H1 (cell line): ENCODE measurements around the gene CRYGS. TPM values are rescaled to one million over a fixed set of nuclear protein-coding genes. Genes with fewer than 3 reads are reported as not detected.

ENCODE experiments used
- CTCF ChIA-PET: fragments of 300-600 bp; sonication (Branson Sonifier 250); formaldehyde crosslinking; loops from one replicate; lab custom pipeline; 2021; ENCODE audit not compliant: partially characterized antibody; lab: Charles Lee
- POLR2A ChIA-PET: fragments of 300-600 bp; sonication (Branson Sonifier 250); formaldehyde crosslinking; loops from one replicate; lab custom pipeline; 2021; ENCODE audit warnings: inconsistent platforms; ENCODE audit not compliant: partially characterized antibody; lab: Charles Lee
- DNase-seq, 2 experiments: peaks; one replicate each; pipeline versions ENCODE4 v3.0.0 to v3.0.0-alpha.2; 2010 to 2022; ENCODE audit warnings: low spot score in 2 of 2, low read depth in 1 of 2, mixed read lengths in 1 of 2
- FAIRE-seq: peaks from 2 replicates; lab custom pipeline; 2011; peaks lifted over from hg19 to GRCh38; lab: Jason Lieb, UNC
- H2AFZ ChIP-seq: 2 replicates; pipeline ENCODE4 v1.8.1; 2012; ENCODE audit warnings: low read length, inconsistent platforms
- H2AK5ac ChIP-seq: 2 replicates; pipeline ENCODE4 v1.6.1; 2013; ENCODE audit warnings: low read depth, low read length
- H2BK120ac ChIP-seq: replicated peaks from 2 replicates; pipeline ENCODE3; 2013; ENCODE audit warnings: low read depth, low read length, inconsistent platforms
- H2BK12ac ChIP-seq: 2 replicates; pipeline ENCODE4 v1.6.1; 2013; ENCODE audit warnings: low read depth, low read length
- H2BK15ac ChIP-seq: 2 replicates; pipeline ENCODE4 v1.6.1; 2013; ENCODE audit warnings: low read length
- H2BK20ac ChIP-seq: 2 replicates; pipeline ENCODE4 v1.6.1; 2013; ENCODE audit warnings: low read length
- H2BK5ac ChIP-seq: 2 replicates; pipeline ENCODE4 v1.6.1; 2013; ENCODE audit warnings: low read depth, low read length
- H3K14ac ChIP-seq: 2 replicates; pipeline ENCODE4 v1.6.1; 2013; ENCODE audit warnings: inconsistent platforms; ENCODE audit not compliant: insufficient read length
- H3K18ac ChIP-seq: 2 replicates; pipeline ENCODE4 v1.6.1; 2013; ENCODE audit warnings: low read length; ENCODE audit errors: extremely low read depth
- H3K23ac ChIP-seq: 2 replicates; pipeline ENCODE4 v1.6.1; 2013; ENCODE audit warnings: inconsistent platforms; ENCODE audit not compliant: insufficient read length
- H3K23me2 ChIP-seq: 2 replicates; pipeline ENCODE4 v1.6.1; 2013; ENCODE audit warnings: low read depth, low read length
- H3K27ac ChIP-seq: 2 replicates; pipeline ENCODE4 v1.6.1; 2011; ENCODE audit warnings: low read depth, low read length, inconsistent platforms
- H3K27me3 ChIP-seq, 4 experiments: replicated peaks in 1 of 4; 1 replicate in 1 of 4; 2 replicates in 3 of 4; pipeline versions ENCODE4 v1.6.1 to v1.8.1; 2011 to 2013; ENCODE audit warnings: low read length in 3 of 4, mild to moderate bottlenecking in 3 of 4, inconsistent platforms in 2 of 4, mixed read lengths in 2 of 4, moderate library complexity in 1 of 4; ENCODE audit not compliant: control insufficient read depth in 3 of 4, insufficient read depth in 3 of 4; ENCODE audit errors: extremely low read depth in 1 of 4
- H3K36me3 ChIP-seq, 4 experiments: 2 replicates each; pipeline versions ENCODE4 v1.6.1 to v1.8.1; 2011 to 2013; ENCODE audit warnings: mild to moderate bottlenecking in 4 of 4, low read length in 3 of 4, moderate library complexity in 2 of 4, control low read depth in 1 of 4, inconsistent platforms in 1 of 4; ENCODE audit not compliant: insufficient read depth in 4 of 4, control insufficient read depth in 2 of 4
- H3K4ac ChIP-seq: replicated peaks from 2 replicates; pipeline ENCODE3; 2013; ENCODE audit warnings: low read length, low read depth, mixed read lengths, inconsistent platforms; ENCODE audit not compliant: insufficient read length
- H3K4me1 ChIP-seq, 4 experiments: replicated peaks in 1 of 4; 1 replicate in 1 of 4; 2 replicates in 3 of 4; pipeline versions ENCODE4 v1.6.1 to v1.8.1; 2011 to 2013; ENCODE audit warnings: low read length in 3 of 4, inconsistent platforms in 2 of 4, mixed read lengths in 1 of 4; ENCODE audit not compliant: insufficient read depth in 4 of 4, control insufficient read depth in 3 of 4
- H3K4me2 ChIP-seq, 2 experiments: 2 replicates each; pipeline versions ENCODE4 v1.6.1 to v1.8.1; 2011 to 2013; ENCODE audit warnings: low read depth in 2 of 2, low read length in 2 of 2, control low read depth in 1 of 2, inconsistent platforms in 1 of 2, mild to moderate bottlenecking in 1 of 2; ENCODE audit not compliant: insufficient read depth in 1 of 2
- H3K4me3 ChIP-seq, 4 experiments: fragments of 200-600, 300-600 bp in 1 of 4; sonication (generic), shearing (Covaris generic), sonication (Bioruptor Twin) in 1 of 4; 2 replicates each; pipeline versions ENCODE4 v1.5.1 to v1.8.1; 2011 to 2016; ENCODE audit warnings: low read length in 4 of 4, low read depth in 3 of 4, control low read depth in 2 of 4, inconsistent platforms in 2 of 4, mild to moderate bottlenecking in 2 of 4, mixed read lengths in 1 of 4, moderate library complexity in 1 of 4; ENCODE audit not compliant: insufficient read depth in 2 of 4; ENCODE audit errors: extremely low read depth in 1 of 4
- H3K56ac ChIP-seq: replicated peaks from 2 replicates; pipeline ENCODE3; 2013; ENCODE audit warnings: low read depth, mild to moderate bottlenecking, mixed read lengths, low read length, inconsistent platforms; ENCODE audit not compliant: insufficient read length
- H3K79me1 ChIP-seq: 2 replicates; pipeline ENCODE4 v1.6.1; 2013; ENCODE audit warnings: low read depth, low read length, control low read depth
- H3K79me2 ChIP-seq, 2 experiments: 2 replicates each; pipeline versions ENCODE4 v1.6.1 to v1.8.1; 2012 to 2013; ENCODE audit warnings: low read length in 2 of 2, mild to moderate bottlenecking in 2 of 2, inconsistent platforms in 1 of 2; ENCODE audit not compliant: insufficient read depth in 2 of 2, control insufficient read depth in 1 of 2
- H3K9ac ChIP-seq, 4 experiments: replicated peaks in 1 of 4; 1 replicate in 1 of 4; 2 replicates in 3 of 4; pipeline versions ENCODE4 v1.6.1 to v1.8.1; 2011 to 2013; ENCODE audit warnings: low read depth in 3 of 4, low read length in 3 of 4, control low read depth in 2 of 4, mild to moderate bottlenecking in 2 of 4, moderate library complexity in 2 of 4, inconsistent platforms in 1 of 4; ENCODE audit errors: extremely low read depth in 1 of 4
- H3K9me3 ChIP-seq, 2 experiments: 2 replicates each; pipeline versions ENCODE4 v1.6.1 to v1.8.1; 2012 to 2013; ENCODE audit warnings: mild to moderate bottlenecking in 2 of 2, moderate library complexity in 2 of 2, control low read depth in 1 of 2, inconsistent platforms in 1 of 2, low read depth in 1 of 2, low read length in 1 of 2, mixed read lengths in 1 of 2; ENCODE audit not compliant: insufficient read depth in 2 of 2
- H4K20me1 ChIP-seq, 2 experiments: replicated peaks in 1 of 2; 2 replicates each; pipeline versions ENCODE3 to v1.8.1; 2011 to 2013; ENCODE audit warnings: inconsistent platforms in 2 of 2, low read length in 2 of 2, mild to moderate bottlenecking in 1 of 2; ENCODE audit not compliant: insufficient read depth in 2 of 2, control insufficient read depth in 1 of 2
- H4K5ac ChIP-seq: 2 replicates; pipeline ENCODE4 v1.6.1; 2013; ENCODE audit warnings: low read length, low read depth, mixed read lengths, inconsistent platforms; ENCODE audit not compliant: insufficient read length
- H4K8ac ChIP-seq: 2 replicates; pipeline ENCODE4 v1.8.0; 2013; ENCODE audit warnings: mild to moderate bottlenecking, moderate library complexity, low read length, inconsistent platforms; ENCODE audit not compliant: insufficient read depth; ENCODE audit errors: extremely low read depth
- H4K91ac ChIP-seq: replicated peaks from 2 replicates; pipeline ENCODE3; 2013; ENCODE audit warnings: low read length, mixed read lengths, inconsistent platforms; ENCODE audit not compliant: insufficient read length
- CBX8 ChIP-seq: fragments of 300-800, 300-1000 bp; sonication (generic); IDR thresholded peaks from 2 replicates; pipeline ENCODE4 v1.7.1; 2016; ENCODE audit warnings: low read depth, low read length, borderline replicate concordance
- CREB1 ChIP-seq: IDR thresholded peaks from 2 replicates; pipeline ENCODE4 v1.6.1; 2012; ENCODE audit warnings: inconsistent platforms
- GABPA ChIP-seq: IDR thresholded peaks from 2 replicates; pipeline ENCODE4 v1.6.1; 2011; ENCODE audit warnings: mild to moderate bottlenecking, low read length, moderate library complexity, borderline replicate concordance; ENCODE audit not compliant: insufficient read depth
- JUND ChIP-seq: IDR thresholded peaks from 2 replicates; pipeline ENCODE4 v1.6.1; 2011; ENCODE audit warnings: mild to moderate bottlenecking, improper control_type of control experiment, low read length
- MAFK ChIP-seq: IDR thresholded peaks from 2 replicates; pipeline ENCODE4 v1.6.1; 2012; ENCODE audit warnings: low read depth, mild to moderate bottlenecking, improper control_type of control experiment, low read length
- YY1 ChIP-seq: IDR thresholded peaks from 2 replicates; pipeline ENCODE4 v1.6.1; 2011; ENCODE audit warnings: low read depth, mild to moderate bottlenecking, low read length
- WGBS, 2 experiments: shearing (Covaris generic) in 1 of 2; methylation state at CpG; one replicate each; pipeline versions ENCODE4 v1.1.6 to v1.1.7; 2013 to 2015; ENCODE audit warnings: low lambda C conversion rate in 2 of 2, mixed read lengths in 2 of 2, inconsistent platforms in 1 of 2, low coverage in 1 of 2, missing lambda C conversion rate in 1 of 2; ENCODE audit not compliant: insufficient replicate concordance in 2 of 2, insufficient coverage in 1 of 2, insufficient read length in 1 of 2; ENCODE audit errors: extremely low coverage in 1 of 2, missing lambda C conversion rate in 1 of 2; 5-methylcytosine and 5-hydroxymethylcytosine counted together
- polyA plus RNA-seq, 7 experiments: library from polyadenylated mRNA; depleted of rRNA in 3 of 7; stranded (reverse) in 5 of 7; unstranded in 2 of 7; fragments of >200 nt in 5 of 7; fragments of 200-250 nt in 2 of 7; gene quantifications; 1 replicate in 5 of 7; 2 replicates in 1 of 7; 4 replicates in 1 of 7; pipeline versions ENCODE4 v1.2.1 to v1.2.3, GENCODE V29; 2011 to 2013; ENCODE audit warnings: missing spikeins in 2 of 7, mixed read lengths in 2 of 7
- total RNA-seq: library from RNA; stranded (reverse); fragmentation: NEBNext Ultra II Directional; extraction: Animal tissue kit (Norgen Biotek cat#: 25700); gene quantifications from 2 replicates; pipeline ENCODE4 v1.2.1, GENCODE V29; 2021

The CRYGS gene
- total and polyA plus RNA-seq, 2 of the 8 experiments (the other 6 are each of a cell fraction or from before 2014, with no cell fraction given): 1.5 to 1.8 TPM

- no peak overlapping the region for H3K18ac ChIP-seq
- TF ChIP-seq YY1 (no peak), MAFK (peak; percentile 55; the same call in 1 of the 2 replicates), GABPA (no peak), CBX8 (no peak), CREB1 (no peak), JUND (no peak)
- TF ChIP-seq, all 59 proteins: peak for 1
- Histone ChIP-seq H3K4me2 (no peak overlapping the region), H3K79me1 (no peaks in the 10 kb centered on the region), H4K20me1 (no peaks in the 10 kb centered on the region), H3K79me2 (no peaks in the 10 kb centered on the region), H3K36me3 (peaks cover 0 to 7% (median 4%) of the 10 kb centered on the region in 4 experiments; a peak in 3 of 8 replicates), H2BK12ac (no peak overlapping the region), H4K8ac (no peak overlapping the region), H3K27ac (no peak overlapping the region), H3K9ac (no peak overlapping the region), H3K56ac (no peak overlapping the region), H2AK5ac (no peak overlapping the region), H4K5ac (no peak overlapping the region), H2AFZ (no peak overlapping the region), H3K23me2 (no peaks in the 10 kb centered on the region), H2BK5ac (no peak overlapping the region), H2BK120ac (no peak overlapping the region), H3K4ac (no peak overlapping the region), H3K4me3 (no peak overlapping the region), H3K4me1 (no peaks in the 10 kb centered on the region), H3K14ac (no peak overlapping the region), H4K91ac (no peak overlapping the region), H2BK20ac (no peak overlapping the region), H3K27me3 (no peaks in the 10 kb centered on the region), H3K23ac (no peak overlapping the region), H2BK15ac (no peak overlapping the region), H3K9me3 (no peaks in the 10 kb centered on the region)
- POLR2A ChIA-PET: interaction anchor here (1.1 to 2.0 kb wide), 2 partner anchors 13 to 15 kb away, joined by 3 to 5 read pairs; no protein-coding TSS in a partner anchor
- CTCF ChIA-PET: interaction anchor here (1.0 to 6.0 kb wide), 4 partner anchors 9 to 290 kb away, joined by 3 to 57 read pairs (median 6); no protein-coding TSS in a partner anchor
- 91% methylated on average over 3 of the region's 3 CpGs; no CpG with 5 or more reads in 1 of the 2 experiments for WGBS, 2 experiments
- no peak for DNase-seq
- no peak for FAIRE-seq
These were observed 5.3 kb upstream of the CRYGS start for GRCh38 chr3:186549497-186549896.
